GM19463 (cell line): ENCODE data around the gene ADCY5.

Source experiments
- ATAC-seq: cut with Tn5 transposase; IDR thresholded peaks from one replicate; pipeline ENCODE4 v1.9.1; 2021; ENCODE audit warnings: mild to moderate bottlenecking, moderate library complexity; ENCODE audit not compliant: unreplicated experiment

ADCY5 gene

DNA sequence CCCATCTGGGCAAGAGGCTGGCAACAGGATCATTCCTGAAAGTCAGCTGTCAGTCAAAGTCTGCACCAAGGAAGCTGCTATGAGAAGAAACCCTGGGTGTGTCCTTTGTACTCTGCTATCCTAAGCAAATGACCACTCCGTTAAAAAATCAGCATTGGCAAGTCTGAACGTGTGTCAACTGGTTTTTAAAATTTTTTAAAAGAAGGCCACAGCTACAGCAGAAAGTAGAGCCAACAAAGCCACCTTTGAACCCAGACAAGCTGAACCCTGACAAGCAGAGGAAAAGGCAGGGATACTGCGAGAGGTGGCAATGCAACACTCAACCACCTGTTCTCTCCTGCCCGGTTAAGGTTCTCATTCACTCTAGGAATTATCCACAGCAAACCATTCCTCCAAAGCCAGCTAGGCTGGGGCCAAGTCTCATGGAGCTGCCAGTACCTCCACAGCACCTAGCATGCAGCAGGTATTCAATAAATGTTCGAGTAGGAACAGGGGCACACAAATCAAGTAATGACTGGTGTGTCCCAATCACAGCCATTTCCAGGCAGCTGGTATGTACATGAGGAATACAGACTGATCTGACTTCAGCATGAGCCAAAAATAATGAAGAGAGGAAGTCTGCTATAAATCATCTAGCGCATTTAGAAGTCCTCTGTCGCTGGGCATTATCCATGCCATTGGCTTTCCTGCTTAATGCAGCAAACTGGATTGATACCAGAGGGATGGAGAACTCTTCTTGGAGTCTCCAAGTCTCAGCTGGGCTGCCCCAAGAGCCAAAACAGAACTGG is 76.0 kb downstream of the ADCY5 start:
- no peak for ATAC-seq

DNA sequence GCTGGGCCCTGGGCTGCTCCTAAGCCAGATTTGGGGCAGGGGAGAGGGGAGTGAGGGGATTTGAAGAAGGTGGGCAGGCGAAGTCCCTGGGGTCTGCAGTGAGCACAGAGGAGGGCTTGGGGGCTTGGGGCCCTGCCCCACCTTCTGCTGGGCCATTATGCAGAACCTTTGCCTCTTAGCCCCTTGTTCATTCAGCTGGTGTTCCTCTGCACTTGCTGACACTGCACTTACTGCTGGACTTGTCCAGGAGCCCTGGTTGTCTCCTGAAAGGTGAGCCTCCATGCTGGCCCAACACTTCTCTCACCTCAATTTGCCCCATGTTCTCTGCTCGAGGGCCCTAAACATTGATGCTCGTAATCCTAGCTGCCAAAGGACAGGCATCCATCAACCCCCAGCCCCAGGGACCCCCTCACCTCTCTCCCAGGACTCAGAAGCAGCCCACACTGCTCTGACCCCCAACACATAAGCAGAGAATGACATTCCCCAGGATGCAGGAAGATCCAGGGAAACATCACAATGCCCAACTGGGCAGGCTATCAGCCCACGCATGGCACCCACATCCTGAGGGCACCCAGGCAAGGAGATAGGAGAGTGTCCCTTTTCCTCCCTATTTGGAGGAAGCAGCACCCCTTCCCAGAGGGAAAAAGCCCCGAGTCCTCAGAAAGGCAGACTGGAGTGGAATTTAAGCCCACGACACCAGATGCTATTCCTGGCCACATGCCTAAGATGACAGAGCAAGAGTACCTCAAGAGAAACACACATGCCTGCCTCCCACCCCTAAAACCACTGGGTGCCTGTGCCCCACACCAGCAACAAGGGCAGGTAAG is 76.8 kb downstream of the ADCY5 start:
- ATAC-seq, result no peak

DNA sequence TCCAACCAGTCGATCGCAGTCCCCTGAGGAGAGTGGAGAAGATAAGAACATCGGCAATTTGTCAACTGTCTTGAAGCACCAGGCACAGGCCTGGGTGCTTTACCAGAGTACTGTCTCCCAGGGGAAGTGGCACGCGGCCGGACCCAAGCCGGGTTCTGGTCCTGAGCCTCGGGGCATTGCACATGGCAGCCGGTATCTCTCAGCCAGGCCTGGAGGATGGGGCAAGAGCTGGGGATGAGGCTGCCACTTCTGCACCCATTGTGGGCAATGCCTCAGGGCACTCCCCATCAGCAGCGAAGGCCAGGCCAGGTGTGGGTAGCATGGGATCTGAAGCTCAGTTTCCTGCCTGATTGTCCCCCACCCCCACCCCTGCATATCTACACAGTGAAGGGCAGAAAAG is 77.5 kb downstream of the ADCY5 start:
- no peak for ATAC-seq

DNA sequence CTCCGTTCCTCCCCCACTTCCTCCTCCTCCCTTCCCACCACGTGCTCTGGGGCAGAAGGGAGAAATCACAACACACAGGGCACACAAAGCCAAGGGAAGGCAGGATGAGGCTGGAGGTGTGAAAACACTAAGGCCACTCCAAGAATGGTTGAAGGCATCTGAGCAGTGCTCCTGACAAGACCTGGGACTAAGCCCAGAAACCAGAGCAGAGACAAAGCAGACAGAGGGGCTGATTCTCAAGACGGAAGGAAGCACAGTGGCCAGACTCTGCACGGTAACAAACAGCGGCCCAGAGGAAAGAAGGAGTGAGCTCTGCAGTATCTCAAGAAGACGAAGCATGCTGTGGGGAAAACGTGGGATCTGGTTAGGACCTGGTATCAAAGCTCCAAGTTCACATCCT is 78.1 kb downstream of the ADCY5 start:
- ATAC-seq, result no peak

DNA sequence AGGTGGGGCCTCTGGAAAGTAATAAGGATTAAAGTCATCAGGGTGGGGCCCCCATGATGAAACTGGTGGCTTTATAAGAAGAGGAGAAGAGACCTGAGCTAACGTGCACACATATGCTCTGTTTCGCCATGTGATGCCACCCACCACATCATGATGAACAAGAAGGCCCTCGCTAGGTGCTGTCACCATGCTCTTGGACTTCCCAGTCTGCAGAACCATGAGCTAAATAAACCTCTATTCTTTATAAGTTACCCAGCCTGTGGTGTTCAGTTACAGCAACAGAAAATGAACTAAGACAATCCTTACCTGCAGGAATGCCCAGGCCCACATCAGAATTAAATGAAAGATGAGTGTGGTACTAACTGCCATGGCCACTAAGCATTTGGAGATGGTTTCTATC is 79.8 kb downstream of the ADCY5 start:
- no peak for ATAC-seq

DNA sequence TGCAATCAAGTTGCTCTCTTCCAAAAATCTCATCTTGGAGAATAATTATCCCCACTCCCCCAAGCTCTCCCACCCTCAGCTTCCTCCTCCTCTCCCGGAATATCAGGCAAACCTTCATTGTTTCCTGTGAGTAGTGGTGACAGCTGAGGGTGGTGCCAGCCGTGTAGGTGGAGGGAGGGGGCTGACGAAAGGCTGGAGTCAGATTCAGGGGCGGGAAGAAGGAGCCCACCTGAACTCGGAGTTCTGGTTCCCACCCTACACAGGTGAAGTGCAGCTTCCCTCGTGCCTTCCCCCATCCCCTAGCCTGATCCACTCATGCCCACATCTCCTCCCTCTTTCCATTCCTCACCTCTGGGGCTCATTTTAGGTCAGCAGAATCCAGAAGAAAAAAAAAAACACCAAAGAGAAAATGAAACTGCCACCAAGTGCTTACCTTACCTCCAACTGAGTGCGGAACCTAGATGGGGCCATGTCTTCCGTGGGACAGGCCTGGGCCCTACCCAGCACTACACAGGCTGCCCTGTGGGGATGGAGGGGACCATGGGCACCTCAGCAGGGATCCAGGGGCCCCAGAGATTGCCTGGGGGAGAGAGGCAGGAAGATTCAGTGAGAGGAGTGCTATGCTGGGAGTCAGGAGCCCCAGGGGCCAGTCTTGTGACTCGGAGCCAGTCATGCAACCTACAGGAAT is 81.3 kb downstream of the ADCY5 start:
- no peak for ATAC-seq

DNA sequence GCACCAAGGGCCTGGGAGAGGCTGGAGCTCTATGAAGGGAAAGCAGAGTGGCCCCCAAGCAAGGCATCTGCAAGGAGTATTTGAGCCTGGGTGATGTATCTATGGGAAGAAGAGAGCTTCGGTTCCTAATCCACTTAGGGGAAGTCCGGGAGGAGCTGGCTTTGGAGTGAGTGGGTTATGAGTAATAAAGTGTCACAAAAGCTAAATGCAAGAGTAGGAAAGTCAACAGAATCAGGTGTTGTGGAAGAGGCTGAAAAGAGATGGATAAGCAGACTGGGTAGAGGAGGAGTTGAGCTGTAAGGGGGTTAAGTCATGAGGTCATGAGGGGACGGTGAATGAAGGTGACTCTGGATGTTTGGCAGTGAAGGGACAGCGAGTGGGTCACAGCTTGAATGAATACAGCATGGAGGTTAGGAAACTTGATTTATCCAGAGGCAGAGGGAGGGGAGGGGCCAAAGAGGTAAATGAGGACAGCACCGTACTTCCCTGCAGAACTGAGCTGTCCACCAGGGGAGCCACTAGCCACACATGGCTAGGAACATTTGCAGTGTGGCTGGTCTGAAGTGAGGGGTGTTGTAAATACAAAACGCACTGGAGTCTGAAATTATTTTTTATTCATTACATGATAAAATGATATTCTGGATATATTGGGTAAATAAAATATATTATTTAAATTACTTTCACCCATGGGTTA is 83.3 kb downstream of the ADCY5 start:
- no peak for ATAC-seq

DNA sequence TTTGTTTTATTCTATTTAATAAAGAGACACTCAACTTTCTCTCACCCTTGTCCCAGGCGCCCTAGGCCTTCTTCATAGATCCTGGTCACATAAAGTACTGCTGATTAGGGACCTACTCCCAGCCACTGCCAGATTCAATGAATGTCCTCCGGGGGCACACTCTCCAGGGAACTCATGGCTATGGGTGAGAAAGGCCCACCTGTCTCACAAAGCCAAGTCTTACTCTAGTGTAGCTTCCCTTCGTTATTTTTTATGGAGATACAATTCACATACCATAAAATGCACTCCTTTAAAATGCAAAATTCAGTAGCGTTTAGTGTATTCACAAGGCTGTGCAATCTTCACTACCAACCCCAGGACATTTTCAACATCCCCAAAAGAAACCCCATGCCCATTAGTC is 87.8 kb downstream of the ADCY5 start:
- ATAC-seq, result no peak

DNA sequence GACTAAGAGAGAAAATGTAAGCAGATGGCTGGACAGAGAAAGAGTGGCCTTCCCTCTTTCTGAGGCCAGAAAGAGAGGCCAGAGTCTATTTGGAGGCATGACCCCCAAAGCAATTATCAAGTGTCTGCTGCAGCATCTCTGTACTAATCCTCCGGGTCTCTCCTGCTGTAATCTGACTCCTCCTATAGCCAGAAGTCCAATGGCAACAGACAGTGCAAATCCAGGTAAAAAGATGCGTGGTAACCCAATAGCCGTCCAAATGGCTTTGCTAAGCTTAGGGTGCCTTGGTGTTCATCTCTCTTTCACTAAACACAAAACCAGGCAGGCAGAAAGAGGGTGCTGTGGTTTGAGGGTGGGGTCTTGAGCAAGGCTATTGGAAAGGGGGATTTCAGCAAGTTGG is 91.6 kb downstream of the ADCY5 start:
- ATAC-seq, result no peak

DNA sequence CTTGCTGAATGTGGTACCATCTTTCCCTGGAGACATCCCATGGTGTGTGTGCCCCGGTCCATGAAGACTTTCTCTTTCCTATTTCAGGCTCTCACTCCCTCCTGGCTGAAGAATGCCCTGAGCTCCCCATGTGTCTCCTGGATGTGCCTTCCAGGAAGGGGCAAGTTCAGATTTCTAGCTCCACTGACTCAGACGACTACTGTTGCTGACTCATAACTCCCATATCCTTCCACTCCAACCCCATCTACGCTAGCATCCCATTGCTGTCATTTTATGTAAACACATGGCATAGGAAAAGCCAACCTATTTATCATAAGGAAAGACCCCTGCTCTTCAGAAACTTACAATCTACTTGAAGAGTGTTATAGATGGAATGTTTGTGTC is 95.0 kb downstream of the ADCY5 start:
- ATAC-seq, result no peak

DNA sequence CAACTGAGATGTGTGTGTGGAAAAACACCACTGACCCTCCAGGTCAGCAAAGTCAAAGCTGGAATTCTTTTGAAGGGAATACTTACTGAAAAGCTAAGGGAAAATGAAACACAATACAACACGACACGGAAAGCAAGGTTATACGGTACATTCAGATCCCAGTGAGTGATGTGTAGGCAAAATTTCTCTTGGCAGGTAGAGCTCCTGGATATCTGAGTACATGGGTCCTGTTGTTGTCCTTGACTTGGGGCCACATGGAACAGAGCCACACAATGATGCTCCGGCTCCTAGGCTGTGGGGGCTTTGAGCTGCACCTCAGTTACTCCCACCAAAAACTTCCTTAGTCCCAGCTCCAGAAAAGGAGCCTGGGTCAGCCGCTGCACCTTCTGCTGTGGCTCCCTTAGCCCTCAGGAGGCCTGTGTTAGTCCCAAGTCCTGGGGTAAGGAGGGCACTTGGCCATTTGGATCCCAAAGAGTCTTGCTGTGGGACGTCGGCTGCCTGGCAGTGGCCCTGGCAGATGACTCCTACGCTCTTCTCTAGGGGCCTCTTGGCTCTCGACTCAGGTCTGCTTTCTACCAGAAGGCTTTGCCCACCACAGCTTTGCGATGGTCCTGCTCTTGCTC is 95.6 kb downstream of the ADCY5 start:
- ATAC-seq, result no peak

DNA sequence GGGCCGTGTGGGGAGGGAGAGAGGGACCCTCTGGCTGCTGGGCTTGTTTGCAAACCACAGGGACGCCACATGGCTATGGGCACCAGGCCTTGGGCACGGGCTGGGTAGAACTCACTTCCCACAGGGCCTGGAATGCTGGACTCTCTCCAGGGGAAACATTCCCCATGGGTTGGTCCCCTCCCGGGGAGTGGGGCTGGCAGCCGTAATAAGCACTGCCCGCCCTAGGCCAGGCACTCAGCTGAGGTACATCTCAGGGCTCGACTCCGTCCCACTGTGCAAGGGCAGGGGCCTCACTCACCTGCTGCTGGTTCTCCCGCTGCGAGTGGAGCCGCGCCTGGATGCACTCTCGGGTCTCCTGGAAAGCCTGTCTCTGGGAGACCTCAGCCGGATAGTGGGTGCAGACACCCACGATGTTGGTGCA is 96.7 kb downstream of the ADCY5 start:
- no peak for ATAC-seq

DNA sequence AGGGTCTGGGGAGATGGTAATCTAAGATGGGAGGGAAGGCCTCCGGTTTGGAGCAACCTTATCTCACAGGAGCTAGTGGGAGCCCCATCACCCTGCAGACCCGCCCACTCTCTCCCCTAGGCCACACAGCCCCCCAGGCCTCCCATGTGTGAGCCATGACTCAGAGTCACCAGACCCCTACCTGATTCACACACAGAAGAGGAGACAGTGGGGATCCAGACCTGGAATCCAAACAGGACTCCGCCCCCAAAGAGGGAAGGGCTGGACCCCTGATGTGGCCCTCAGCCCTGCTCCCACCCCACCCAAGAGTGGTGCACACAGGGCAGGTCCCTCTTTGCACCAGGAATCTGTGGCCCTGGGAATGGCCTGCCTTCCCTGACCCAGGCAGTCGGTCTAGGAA is 97.4 kb downstream of the ADCY5 start:
- no peak for ATAC-seq

DNA sequence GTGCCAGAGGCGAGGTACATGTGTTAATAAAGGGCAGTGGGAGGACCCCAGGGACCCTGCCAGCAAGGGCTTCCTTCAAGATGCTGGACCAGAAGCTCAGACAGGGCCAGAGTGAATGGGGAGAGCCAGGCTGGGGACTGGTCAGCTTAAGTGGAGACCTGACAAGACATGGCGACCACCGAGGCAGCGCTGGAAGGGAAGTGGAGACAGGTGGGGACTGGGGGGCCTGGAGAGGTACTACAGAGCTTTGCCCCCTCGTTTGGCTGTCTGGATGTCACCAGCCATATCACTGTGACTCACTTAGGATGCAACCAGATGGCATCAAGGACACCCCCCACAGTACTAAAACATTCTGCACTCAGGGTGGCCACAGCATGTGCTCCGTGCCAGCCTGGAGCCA is 97.9 kb downstream of the ADCY5 start:
- no peak for ATAC-seq

DNA sequence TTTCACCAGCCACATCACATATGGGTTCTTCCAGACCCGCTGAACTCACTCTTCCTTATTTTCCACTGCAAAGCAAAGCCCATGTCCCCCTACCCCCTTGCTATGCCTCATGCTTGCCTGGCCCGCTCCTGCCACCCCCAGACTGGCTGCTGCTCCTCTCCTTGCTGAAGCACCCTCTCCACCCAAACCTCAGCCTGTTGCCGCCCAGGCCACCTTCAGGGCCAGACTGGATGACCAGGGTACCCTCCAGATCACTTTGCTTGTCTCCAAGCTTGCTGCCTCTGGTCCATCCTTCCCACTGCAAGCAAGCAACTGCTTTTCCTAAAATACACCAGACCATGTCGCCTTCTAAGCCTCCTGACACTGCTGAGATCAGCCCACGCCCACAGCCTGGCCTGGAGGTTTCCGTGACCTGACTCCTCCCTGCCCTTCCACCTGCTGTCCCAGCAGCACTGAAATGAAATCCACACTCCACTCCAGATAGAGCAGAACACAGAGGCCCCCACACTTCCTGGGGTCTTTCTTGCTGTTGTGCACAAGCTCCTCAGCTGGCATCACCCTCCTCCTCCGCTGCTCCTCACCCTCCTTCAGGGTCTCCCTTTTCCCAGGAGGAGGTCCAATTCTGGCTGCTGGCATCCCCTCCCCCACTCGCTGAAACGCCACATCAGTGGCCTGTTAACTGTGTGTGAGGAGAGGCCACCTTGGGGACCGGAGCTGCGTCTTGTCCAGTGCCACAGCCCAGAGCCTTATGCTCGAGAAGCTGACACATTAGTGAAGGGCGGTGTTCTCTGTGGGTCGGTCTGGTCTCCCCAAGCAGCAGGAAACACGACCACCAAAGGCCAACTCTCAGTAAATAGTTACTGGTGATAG is 99.1 kb downstream of the ADCY5 start:
- ATAC-seq, result no peak

DNA sequence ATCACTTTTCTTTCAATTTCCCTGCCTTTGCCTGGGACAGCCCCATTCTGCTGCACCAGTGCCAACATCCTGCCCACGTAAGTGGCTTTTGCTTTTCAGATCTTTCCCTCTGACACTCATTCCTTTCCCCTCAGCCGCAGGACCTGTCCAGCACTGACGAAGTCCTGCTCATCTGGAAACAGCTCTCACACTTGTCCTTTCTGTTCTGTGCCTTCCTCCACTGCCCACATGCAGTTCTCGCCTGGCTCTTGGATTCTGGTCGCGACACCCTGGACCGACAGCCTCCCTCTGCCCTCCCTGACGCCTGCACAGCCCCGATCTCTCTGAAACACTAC is 99.7 kb downstream of the ADCY5 start:
- no peak for ATAC-seq

DNA sequence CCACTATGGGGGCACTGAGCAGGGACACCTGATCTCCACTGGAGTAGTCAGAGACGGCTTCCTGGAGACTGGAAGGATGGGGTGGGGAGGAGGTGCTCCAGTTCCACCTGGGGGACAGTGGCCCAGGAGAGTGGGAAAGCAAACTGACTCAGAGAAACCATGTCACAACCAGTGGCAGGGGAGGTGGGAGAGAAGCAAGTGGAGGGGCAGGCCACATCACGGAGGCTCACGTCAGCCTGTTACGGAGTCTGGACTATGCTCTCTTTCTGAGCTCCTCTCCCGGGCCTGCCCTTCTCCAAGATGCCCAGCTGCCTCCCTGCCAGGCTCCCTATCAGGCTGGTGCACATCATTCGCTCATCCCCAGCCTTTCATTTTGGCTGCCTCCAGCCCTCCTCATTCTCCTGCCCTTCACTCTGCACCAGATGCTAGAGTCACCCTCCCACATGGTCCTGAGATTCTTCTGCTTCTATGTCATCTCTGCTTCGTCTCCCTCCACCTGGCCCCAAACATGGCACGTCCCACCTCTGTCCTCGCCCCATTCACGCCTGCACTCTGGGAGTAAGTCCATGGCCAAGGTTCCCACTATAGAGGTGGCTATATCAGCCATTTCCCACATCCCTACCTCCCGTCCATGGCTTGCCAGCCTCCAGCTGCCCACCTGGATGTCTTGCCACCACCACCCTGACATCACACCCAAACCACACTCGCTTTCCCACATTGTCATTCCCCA is 100.3 kb downstream of the ADCY5 start:
- no peak for ATAC-seq

DNA sequence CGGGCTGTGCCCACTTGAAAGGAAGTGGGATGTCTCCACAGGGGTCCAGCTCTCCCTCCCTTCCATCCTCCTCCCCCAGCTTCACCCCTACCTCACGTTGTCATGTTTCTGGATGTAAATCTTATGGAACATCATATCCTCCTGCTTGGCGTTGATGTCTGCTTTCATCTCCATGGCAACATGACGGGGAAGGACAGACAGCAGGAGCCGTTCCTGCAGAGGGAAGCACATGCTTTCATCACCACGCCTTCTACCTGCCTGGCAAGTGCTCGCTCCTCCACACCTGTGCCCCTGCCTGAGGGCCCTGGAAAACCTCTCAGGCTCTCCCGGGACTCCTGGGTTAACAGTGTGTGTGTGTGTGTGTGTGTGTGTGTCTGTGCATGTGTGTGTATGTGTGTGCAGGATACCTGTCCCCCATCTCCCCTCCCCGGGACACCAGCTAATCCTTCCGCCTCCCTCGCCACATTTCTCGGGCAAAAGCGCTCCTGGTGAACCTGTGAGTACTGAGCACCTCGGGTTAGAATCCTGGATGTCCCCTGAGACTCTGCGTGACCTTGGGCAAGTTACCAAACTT is 101.1 kb downstream of the ADCY5 start:
- no peak for ATAC-seq

DNA sequence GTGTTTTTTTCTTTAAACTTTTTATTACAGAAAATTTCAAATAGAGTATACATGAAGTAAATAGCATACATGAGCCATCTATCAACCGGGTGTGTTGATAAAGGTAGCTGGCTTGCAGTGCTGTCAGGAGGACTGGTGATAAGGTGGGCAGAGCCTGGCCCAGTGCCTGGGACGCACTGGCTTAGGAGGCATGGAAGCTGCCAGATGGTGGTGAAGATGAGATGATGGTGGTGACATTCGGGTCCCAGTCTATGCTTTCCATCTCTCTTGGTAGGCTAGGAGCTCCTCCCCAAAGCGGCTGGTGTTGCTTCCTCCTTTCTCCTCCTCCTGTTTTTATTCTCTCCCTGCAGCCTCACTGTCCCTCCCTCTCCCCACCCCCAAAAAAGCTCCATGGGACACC is 101.7 kb downstream of the ADCY5 start:
- ATAC-seq, result no peak
